Measurements from ENCODE around the gene ALOXE3.

Gene ALOXE3

DNA sequence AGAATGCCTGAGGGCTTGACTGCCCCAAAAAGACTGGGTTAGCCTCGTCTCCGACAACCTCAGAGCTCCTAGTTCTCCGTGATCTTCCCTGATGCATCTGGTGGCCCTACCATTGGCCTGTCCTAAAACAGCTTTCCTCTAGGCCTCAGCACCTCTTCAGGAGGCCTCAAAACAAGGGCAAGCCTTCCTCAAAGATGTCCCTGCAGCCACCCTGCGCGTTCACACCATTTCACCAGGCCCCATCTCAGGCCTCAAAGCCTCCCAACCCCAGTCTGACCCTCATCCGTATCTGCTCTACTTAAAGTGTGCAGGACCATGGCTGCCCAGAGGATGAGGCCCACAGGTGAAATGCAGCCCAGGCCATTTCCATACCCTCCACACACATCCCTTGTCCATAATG, 7.4 kb downstream of the ALOXE3 start:
- TF ChIP-seq EP300 (IDR thresholded peaks at IDR 0.05; ENCODE audit: borderline replicate concordance), result no peak
- TF ChIP-seq, protein P1, sequence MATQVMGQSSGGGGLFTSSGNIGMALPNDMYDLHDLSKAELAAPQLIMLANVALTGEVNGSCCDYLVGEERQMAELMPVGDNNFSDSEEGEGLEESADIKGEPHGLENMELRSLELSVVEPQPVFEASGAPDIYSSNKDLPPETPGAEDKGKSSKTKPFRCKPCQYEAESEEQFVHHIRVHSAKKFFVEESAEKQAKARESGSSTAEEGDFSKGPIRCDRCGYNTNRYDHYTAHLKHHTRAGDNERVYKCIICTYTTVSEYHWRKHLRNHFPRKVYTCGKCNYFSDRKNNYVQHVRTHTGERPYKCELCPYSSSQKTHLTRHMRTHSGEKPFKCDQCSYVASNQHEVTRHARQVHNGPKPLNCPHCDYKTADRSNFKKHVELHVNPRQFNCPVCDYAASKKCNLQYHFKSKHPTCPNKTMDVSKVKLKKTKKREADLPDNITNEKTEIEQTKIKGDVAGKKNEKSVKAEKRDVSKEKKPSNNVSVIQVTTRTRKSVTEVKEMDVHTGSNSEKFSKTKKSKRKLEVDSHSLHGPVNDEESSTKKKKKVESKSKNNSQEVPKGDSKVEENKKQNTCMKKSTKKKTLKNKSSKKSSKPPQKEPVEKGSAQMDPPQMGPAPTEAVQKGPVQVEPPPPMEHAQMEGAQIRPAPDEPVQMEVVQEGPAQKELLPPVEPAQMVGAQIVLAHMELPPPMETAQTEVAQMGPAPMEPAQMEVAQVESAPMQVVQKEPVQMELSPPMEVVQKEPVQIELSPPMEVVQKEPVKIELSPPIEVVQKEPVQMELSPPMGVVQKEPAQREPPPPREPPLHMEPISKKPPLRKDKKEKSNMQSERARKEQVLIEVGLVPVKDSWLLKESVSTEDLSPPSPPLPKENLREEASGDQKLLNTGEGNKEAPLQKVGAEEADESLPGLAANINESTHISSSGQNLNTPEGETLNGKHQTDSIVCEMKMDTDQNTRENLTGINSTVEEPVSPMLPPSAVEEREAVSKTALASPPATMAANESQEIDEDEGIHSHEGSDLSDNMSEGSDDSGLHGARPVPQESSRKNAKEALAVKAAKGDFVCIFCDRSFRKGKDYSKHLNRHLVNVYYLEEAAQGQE (IDR thresholded peaks at IDR 0.05; ENCODE audit: low read depth), result no peak
- TF ChIP-seq, protein P2, sequence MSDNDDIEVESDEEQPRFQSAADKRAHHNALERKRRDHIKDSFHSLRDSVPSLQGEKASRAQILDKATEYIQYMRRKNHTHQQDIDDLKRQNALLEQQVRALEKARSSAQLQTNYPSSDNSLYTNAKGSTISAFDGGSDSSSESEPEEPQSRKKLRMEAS (IDR thresholded peaks at IDR 0.05), result no peak
- no peak for TF ChIP-seq ZBTB7A (IDR thresholded peaks at IDR 0.05; ENCODE audit: low read depth)
- no peak for TF ChIP-seq RAD21 (IDR thresholded peaks at IDR 0.05; ENCODE audit: low read depth)
- TF ChIP-seq TEAD4 (IDR thresholded peaks at IDR 0.05), result no peak
- TF ChIP-seq TCF12 (IDR thresholded peaks at IDR 0.05; ENCODE audit: low read depth), result no peak
- TF ChIP-seq NFIC (IDR thresholded peaks at IDR 0.05), result no peak
- no peak for TF ChIP-seq YY1 (IDR thresholded peaks at IDR 0.05; ENCODE audit: low read depth)
- TF ChIP-seq CEBPB (IDR thresholded peaks at IDR 0.05), result no peak
- no peak for TF ChIP-seq FOXM1 (IDR thresholded peaks at IDR 0.05; ENCODE audit: borderline replicate concordance, low read depth)
- TF ChIP-seq, protein P3, sequence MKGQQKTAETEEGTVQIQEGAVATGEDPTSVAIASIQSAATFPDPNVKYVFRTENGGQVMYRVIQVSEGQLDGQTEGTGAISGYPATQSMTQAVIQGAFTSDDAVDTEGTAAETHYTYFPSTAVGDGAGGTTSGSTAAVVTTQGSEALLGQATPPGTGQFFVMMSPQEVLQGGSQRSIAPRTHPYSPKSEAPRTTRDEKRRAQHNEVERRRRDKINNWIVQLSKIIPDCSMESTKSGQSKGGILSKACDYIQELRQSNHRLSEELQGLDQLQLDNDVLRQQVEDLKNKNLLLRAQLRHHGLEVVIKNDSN (IDR thresholded peaks at IDR 0.05), result no peak
- TF ChIP-seq EGR1 (IDR thresholded peaks at IDR 0.05), result no peak
- TF ChIP-seq TAF1 (IDR thresholded peaks at IDR 0.05; ENCODE audit: low read depth), result no peak
- TF ChIP-seq CREB1 (IDR thresholded peaks at IDR 0.05; ENCODE audit: low read depth), result no peak

DNA sequence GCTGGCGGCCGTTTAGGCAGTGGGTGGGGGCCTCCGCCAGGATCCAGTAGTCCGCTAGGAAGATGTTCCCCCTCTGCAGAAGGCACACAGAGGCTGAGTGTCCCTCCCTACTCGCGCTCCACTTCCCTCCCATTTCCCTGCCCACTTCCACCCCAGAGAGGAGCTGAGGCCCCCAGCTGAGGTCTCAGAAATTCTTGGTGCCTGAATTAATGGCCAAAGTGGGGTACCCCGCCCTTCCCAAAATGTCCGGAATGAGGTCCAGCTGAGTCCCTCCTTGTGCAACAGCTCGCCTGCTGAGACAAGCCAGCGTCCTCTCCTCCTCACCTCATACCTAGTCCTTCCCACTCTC, 7.9 kb downstream of the ALOXE3 start:
- peak; percentile 16; the same call in 1 of the 2 replicates for TF ChIP-seq ZBTB7A (IDR thresholded peaks at IDR 0.05; ENCODE audit: low read depth)
- TF ChIP-seq CEBPB (IDR thresholded peaks at IDR 0.05), result no peak
- no peak for TF ChIP-seq EGR1 (IDR thresholded peaks at IDR 0.05)

DNA sequence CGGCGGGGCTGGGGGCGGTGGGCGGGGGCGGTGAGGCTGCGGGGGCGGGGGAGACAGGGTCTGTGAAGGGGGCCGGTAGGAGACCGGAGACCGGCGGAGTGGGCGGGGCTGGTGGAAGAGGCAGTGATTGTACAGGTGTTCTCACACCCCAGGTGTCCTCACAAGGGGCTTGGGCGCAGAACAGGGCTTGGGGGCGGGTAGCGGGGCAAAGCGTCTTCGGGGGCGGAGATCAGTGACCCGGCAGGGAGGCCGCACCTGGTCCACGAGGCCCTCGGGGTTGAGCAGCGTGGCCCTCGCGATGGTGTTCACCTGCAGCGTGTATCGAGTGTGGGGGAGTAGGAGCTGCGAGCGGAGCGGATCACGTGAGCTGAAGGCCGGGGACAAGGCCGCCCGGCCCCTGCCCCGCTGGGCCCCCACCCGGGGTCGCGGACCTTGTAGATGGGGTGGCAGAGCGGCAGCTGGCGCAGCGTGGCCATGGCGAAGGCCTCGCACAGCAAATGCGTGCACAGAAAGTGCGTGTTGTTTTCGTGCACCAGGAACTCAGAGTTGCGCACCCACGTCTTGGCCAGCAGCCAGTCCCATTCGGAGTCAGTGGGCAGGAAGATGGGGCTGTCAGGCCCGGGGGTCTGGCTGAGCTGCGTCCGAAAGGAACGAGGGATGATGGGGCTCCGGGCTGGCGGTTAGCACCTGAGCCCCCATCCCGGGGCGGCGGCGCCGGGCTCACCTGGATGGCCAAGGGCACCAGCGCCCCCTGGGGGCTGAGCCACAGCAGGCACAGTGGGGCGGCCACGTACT, 8.5 kb downstream of the ALOXE3 start:
- no peak for TF ChIP-seq CREB1 (IDR thresholded peaks at IDR 0.05; ENCODE audit: low read depth)
- TF ChIP-seq CEBPB (IDR thresholded peaks at IDR 0.05), result no peak
- TF ChIP-seq YY1 (IDR thresholded peaks at IDR 0.05; ENCODE audit: low read depth), result no peak
- TF ChIP-seq, protein P2 (IDR thresholded peaks at IDR 0.05), result peak; percentile 75
- TF ChIP-seq TCF12 (IDR thresholded peaks at IDR 0.05; ENCODE audit: low read depth), result 0 out of 2 replicates have a peak, but pooled peaks have one; percentile 44
- peak; percentile 79 for TF ChIP-seq ZBTB7A (IDR thresholded peaks at IDR 0.05; ENCODE audit: low read depth)
- TF ChIP-seq NFIC (IDR thresholded peaks at IDR 0.05), result peak; percentile 66
- TF ChIP-seq, protein P1 (IDR thresholded peaks at IDR 0.05; ENCODE audit: low read depth), result no peak
- TF ChIP-seq TEAD4 (IDR thresholded peaks at IDR 0.05), result no peak
- TF ChIP-seq TAF1 (IDR thresholded peaks at IDR 0.05; ENCODE audit: low read depth), result no peak
- TF ChIP-seq, protein P3 (IDR thresholded peaks at IDR 0.05), result peak; percentile 90
- TF ChIP-seq EGR1 (IDR thresholded peaks at IDR 0.05), result no peak
- peak; percentile 75 for TF ChIP-seq RAD21 (IDR thresholded peaks at IDR 0.05; ENCODE audit: low read depth)
- TF ChIP-seq FOXM1 (IDR thresholded peaks at IDR 0.05; ENCODE audit: borderline replicate concordance, low read depth), result no peak

DNA sequence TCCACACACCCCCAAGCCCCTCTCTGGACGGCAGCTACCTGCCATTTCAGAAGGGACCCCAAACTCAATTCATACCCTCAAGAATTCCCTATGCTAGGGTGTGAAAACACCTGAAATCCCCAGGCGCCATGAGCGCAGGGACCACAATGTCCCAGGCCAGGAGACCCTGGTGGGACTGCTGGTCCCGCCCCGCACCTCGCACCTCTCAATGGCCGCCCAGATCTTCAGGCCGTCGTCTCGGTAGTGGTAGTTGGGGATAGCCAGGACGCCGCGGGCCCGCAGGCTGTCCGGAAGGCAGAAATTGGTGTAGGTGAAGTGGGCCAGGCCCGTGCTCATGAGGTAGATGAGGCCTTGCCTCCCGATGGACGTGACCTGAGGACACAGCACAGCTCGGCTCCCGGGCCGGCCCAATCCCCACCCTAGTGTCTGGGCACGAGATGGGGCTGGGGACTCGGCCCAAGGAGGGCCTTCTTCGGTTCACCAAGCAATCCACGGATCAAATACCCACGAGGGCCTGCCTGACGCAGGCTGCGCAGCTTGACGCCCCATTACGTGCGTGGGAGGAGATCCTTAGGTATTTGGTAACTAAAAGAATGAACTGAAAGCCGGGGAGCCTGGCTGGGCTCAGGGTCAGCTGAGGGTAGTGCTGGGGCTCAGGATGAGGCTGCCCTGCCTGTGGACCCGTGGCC, 9.2 kb downstream of the ALOXE3 start:
- TF ChIP-seq RAD21 (IDR thresholded peaks at IDR 0.05; ENCODE audit: low read depth) (no peak), EP300 (IDR thresholded peaks at IDR 0.05; ENCODE audit: borderline replicate concordance) (no peak), TAF1 (IDR thresholded peaks at IDR 0.05; ENCODE audit: low read depth) (no peak), FOXM1 (IDR thresholded peaks at IDR 0.05; ENCODE audit: borderline replicate concordance, low read depth) (no peak), CEBPB (IDR thresholded peaks at IDR 0.05) (no peak), YY1 (IDR thresholded peaks at IDR 0.05; ENCODE audit: low read depth) (no peak), EGR1 (IDR thresholded peaks at IDR 0.05) (peak; percentile 90)
- TF ChIP-seq, protein P3 (IDR thresholded peaks at IDR 0.05), result no peak

DNA sequence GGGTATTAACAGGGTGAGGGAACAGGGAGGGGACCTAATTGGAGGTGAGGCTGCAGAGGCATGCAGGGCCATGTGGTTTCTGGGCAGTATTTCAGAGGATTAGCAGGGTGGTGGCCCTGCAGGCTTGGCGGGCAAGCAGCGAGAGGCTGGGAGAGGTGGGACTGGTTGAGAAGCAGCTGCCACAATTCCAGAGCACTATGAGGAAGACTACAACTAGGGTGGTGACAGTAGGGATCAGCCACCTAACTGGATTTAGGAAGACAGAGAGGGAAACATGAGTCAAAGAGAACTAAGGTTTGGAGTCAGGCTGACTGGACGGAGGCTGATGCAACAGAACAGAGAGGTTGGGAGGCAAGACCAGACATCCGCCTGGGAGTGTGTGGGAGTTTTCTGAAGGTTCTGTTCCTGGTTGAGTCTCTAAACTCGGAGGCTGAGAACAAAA, 12.3 kb downstream of the ALOXE3 start:
- TF ChIP-seq EP300 (IDR thresholded peaks at IDR 0.05; ENCODE audit: borderline replicate concordance) (no peak), CEBPB (IDR thresholded peaks at IDR 0.05) (no peak), ZBTB7A (IDR thresholded peaks at IDR 0.05; ENCODE audit: low read depth) (no peak)
